Measurements from ENCODE around the gene EFCC1.

Gene EFCC1

DNA sequence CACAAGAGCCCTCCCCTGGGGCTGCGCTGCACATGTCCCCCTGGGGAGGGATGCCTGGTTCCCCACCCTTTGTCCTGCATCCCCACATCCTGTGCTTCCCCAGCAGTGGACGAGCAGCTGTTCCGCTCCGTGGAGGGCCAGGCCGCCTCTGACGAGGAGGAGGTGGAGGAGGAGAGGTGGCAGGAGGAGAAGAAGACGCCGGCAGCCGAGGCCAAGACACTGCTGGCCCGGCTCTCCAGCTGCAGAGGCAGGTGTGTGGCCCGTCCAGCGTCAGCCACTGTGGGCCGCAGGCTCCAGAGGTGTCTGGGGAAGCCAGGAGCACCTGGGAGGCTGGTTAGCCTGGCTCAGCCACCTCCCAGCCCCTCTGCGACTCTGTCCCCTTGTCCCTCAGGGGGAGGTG is 31.6 kb downstream of the EFCC1 start:
- no peaks in the 10 kb centered on the region for H3K36me3 ChIP-seq (ENCODE audit: low read length)
- no peak overlapping the region for H3K27ac ChIP-seq (ENCODE audit: low read depth, low read length)
- H3F3A ChIP-seq (ENCODE audit: insufficient read depth), result no peaks in the 10 kb centered on the region
- H3K9me3 ChIP-seq (ENCODE audit: insufficient read depth, low read length), result no peaks in the 10 kb centered on the region
- H3K79me2 ChIP-seq (ENCODE audit: insufficient read depth, low read length), result no peaks in the 10 kb centered on the region
- H3K27me3 ChIP-seq (ENCODE audit: low read length), result no peaks in the 10 kb centered on the region
- H3K4me2 ChIP-seq (ENCODE audit: low read depth, low read length, poor library complexity, severe bottlenecking), result no peak overlapping the region
- H3K9ac ChIP-seq (ENCODE audit: low read length), result no peak overlapping the region
- no peaks in the 10 kb centered on the region for H3K9me2 ChIP-seq (replicated peaks; ENCODE audit: insufficient read depth, low read length)
- no peak for TF ChIP-seq EZH2phosphoT487 (conservative IDR thresholded peaks at IDR 0.05; ENCODE audit: low read length)
- TF ChIP-seq, protein P1, sequence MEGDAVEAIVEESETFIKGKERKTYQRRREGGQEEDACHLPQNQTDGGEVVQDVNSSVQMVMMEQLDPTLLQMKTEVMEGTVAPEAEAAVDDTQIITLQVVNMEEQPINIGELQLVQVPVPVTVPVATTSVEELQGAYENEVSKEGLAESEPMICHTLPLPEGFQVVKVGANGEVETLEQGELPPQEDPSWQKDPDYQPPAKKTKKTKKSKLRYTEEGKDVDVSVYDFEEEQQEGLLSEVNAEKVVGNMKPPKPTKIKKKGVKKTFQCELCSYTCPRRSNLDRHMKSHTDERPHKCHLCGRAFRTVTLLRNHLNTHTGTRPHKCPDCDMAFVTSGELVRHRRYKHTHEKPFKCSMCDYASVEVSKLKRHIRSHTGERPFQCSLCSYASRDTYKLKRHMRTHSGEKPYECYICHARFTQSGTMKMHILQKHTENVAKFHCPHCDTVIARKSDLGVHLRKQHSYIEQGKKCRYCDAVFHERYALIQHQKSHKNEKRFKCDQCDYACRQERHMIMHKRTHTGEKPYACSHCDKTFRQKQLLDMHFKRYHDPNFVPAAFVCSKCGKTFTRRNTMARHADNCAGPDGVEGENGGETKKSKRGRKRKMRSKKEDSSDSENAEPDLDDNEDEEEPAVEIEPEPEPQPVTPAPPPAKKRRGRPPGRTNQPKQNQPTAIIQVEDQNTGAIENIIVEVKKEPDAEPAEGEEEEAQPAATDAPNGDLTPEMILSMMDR (IDR thresholded peaks at IDR 0.05; ENCODE audit: insufficient read depth, low read length, poor library complexity, severe bottlenecking), result no peak
- H3K4me3 ChIP-seq (ENCODE audit: insufficient read depth, low read length, poor library complexity, severe bottlenecking), result no peak overlapping the region
- no peaks in the 10 kb centered on the region for H4K20me1 ChIP-seq (ENCODE audit: low read depth, low read length)
- no peak overlapping the region for H2AFZ ChIP-seq (ENCODE audit: low read depth, low read length, severe bottlenecking)

DNA sequence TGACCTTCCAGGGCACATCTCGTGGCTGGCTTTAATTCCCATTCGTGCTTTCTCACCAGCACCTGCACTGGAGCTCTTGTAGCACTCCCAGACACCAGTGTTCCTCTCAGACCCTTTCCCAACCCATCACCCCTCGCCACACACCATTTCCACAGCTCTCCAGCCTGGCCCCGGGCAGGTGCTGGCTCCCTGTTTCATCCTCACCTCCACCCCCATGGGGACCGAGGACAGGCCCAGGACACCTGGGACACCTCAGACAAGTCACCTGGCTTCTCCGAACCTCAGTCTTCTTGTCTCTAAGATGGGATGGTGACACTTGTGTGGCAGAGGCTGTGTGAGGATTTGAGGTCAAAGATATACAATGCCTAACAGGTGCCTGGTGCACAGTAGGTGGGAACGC is 32.0 kb downstream of the EFCC1 start:
- no peaks in the 10 kb centered on the region for H3F3A ChIP-seq (ENCODE audit: insufficient read depth)
- no peak overlapping the region for H3K4me2 ChIP-seq (ENCODE audit: low read depth, low read length, poor library complexity, severe bottlenecking)
- no peak overlapping the region for H3K27ac ChIP-seq (ENCODE audit: low read depth, low read length)
- no peak for TF ChIP-seq EZH2phosphoT487 (conservative IDR thresholded peaks at IDR 0.05; ENCODE audit: low read length)
- TF ChIP-seq, protein P1 (IDR thresholded peaks at IDR 0.05; ENCODE audit: insufficient read depth, low read length, poor library complexity, severe bottlenecking), result no peak
- no peak overlapping the region for H3K9ac ChIP-seq (ENCODE audit: low read length)
- H4K20me1 ChIP-seq (ENCODE audit: low read depth, low read length), result no peaks in the 10 kb centered on the region
- H3K4me3 ChIP-seq (ENCODE audit: insufficient read depth, low read length, poor library complexity, severe bottlenecking), result no peak overlapping the region
- no peaks in the 10 kb centered on the region for H3K79me2 ChIP-seq (ENCODE audit: insufficient read depth, low read length)
- no peaks in the 10 kb centered on the region for H3K27me3 ChIP-seq (ENCODE audit: low read length)
- H3K9me2 ChIP-seq (replicated peaks; ENCODE audit: insufficient read depth, low read length), result no peaks in the 10 kb centered on the region
- H3K36me3 ChIP-seq (ENCODE audit: low read length), result no peaks in the 10 kb centered on the region
- H3K9me3 ChIP-seq (ENCODE audit: insufficient read depth, low read length), result no peaks in the 10 kb centered on the region
- H2AFZ ChIP-seq (ENCODE audit: low read depth, low read length, severe bottlenecking), result no peak overlapping the region

DNA sequence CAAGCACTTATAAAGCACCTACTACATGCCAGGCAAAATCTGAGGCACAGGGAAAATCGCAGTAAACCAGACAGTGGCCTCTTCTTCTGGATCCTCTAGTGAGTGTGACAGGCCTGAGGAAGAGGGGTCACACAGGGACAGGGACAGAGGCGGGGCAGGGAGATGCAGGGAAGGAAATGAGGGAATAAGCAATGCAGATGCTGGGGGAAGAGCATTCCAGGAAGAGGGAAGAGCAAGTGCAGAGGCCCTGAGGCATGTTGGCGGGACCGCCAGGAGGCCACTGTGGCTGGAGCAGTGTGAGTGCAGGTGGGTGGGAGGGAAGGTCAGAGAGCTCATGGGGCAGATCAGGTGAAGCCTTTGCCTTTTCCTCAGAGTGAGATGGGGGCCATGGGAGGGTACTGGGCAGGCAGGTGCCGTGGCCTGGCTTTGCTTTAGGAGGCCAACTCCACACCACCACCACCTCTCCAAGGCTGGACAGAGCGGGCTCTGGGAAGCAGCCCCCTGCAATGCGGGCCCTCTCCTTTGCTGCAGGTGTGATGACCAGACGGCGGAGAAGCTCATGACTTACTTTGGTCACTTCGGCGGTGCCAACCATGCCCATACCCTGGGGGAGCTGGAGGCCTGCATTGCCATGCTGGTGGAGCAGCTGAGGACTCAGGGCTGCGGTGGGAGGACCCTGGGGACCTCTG is 32.7 kb downstream of the EFCC1 start:
- no peak for TF ChIP-seq EZH2phosphoT487 (conservative IDR thresholded peaks at IDR 0.05; ENCODE audit: low read length)
- TF ChIP-seq, protein P1 (IDR thresholded peaks at IDR 0.05; ENCODE audit: insufficient read depth, low read length, poor library complexity, severe bottlenecking), result no peak
- H4K20me1 ChIP-seq (ENCODE audit: low read depth, low read length), result no peaks in the 10 kb centered on the region
- H3K4me2 ChIP-seq (ENCODE audit: low read depth, low read length, poor library complexity, severe bottlenecking), result no peak overlapping the region
- H3K27me3 ChIP-seq (ENCODE audit: low read length), result no peaks in the 10 kb centered on the region
- H3K4me3 ChIP-seq (ENCODE audit: insufficient read depth, low read length, poor library complexity, severe bottlenecking), result no peak overlapping the region
- no peaks in the 10 kb centered on the region for H3K9me2 ChIP-seq (replicated peaks; ENCODE audit: insufficient read depth, low read length)
- H3K36me3 ChIP-seq (ENCODE audit: low read length), result no peaks in the 10 kb centered on the region
- H3K27ac ChIP-seq (ENCODE audit: low read depth, low read length), result no peak overlapping the region
- H3K9ac ChIP-seq (ENCODE audit: low read length), result no peak overlapping the region
- no peak overlapping the region for H2AFZ ChIP-seq (ENCODE audit: low read depth, low read length, severe bottlenecking)
- no peaks in the 10 kb centered on the region for H3F3A ChIP-seq (ENCODE audit: insufficient read depth)
- H3K79me2 ChIP-seq (ENCODE audit: insufficient read depth, low read length), result no peaks in the 10 kb centered on the region
- no peaks in the 10 kb centered on the region for H3K9me3 ChIP-seq (ENCODE audit: insufficient read depth, low read length)
